NCI-H2081 treated with DMSO at 0.1 percent for 48 hours (cell line): Measurements from ENCODE around the gene BIRC2.
A peak's percentile ranks its signal among the peaks of the same experiment; 100 is the strongest.
"Not testable (repeated sequence)": the region's sequence is repeated elsewhere in the genome, so short reads cannot be mapped to it uniquely, and the experiment has no call there.

Experiments
- DNase-seq: peaks from one replicate; lab custom pipeline; 2025; lab: John Stamatoyannopoulos, UW

The BIRC2 gene

DNA sequence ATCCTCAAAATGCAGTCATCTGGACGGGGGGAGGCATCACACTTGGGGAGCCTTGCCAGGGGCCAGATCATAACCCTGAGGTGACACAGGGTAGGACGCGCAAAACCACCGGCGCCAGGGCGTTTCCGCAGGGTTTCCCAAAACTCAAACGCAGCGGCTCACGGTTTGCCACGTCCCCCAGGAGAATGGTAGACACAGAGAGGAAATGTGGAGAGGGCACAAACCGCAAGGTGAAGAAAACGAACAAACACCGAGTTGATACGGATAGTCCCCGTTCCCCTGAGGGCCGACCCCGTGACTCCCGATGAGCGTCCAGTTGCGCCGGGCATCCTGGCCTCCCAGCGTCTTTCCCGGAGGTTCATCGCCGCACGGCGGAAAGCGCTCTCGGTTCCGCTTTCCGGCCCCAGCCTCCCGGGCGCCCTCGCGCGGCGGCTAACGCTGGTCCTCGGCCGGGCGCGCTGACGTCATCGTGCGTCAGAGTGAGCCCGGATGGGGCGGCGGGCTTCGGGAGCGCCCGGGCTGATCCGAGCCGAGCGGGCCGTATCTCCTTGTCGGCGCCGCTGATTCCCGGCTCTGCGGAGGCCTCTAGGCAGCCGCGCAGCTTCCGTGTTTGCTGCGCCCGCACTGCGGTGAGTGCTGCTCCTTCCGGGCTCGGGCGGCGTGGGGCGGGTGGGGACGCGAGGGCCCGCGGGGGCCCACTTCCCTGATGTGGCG is at the start of gene BIRC2:
BIRC2 (plus strand) TSS at position 467 of the 714 bp plus-strand sequence. CDS start 2,641 bp downstream, outside the sequence.
- peak; percentile 54 for DNase-seq

DNA sequence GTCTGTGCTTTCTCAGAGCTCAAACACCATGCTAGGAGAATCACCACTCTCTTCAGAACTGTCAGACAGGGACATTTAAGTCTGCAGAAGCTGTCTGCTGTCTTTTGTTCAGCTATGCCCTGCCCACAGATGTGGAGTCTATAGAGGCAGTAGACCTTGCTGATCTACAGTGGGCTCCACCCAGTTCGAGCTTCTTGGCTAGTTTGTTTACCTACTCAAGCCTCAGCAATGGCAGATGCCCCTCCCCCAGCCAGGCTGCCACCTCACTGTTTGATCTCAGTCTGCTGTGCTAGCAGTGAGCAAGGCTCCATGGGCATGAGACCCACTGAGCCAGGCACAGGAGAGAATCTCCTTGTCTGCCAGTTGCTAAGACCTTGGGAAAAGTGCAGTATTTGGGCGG is 46.2 kb upstream of the BIRC2 start:
- DNase-seq, result not testable (repeated sequence)

DNA sequence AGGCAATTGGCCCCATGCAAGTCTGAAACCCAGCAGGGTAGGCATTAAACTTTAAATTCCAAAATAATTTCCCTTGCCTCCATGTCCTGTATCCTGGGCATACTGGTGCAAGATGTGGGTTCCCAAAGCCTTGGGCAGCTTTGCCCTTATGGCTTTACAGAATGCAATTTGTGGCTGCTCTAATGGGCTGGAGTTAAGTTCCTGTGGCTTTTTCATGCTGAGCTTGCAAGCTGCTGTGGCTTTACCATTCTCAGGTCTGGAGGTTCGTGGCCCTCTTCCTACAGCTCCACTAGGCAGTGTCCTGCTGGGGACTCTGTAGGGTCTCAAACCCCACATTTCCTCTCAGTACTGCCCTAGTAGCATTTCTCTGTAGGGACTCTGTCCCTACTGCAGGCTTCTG is 44.8 kb upstream of the BIRC2 start:
- no peak for DNase-seq

DNA sequence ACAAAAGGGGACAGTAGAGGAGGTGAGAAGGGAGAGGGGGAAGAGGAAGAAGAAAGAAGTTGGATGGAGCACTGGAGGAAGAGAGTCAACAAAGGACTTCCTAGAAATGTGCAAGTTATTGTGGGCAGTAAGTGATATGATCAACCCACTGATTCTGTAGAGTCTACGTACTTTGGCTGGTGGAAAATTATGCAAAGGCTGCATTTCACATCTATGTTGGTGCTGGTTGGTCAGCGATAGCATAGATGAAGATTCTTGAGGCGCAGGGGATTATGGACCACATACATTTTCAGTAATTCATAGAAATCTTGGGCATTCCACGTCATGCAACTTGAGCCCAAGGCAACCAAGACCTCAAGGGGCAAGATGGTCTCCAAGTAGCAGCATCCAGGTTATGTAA is 42.3 kb upstream of the BIRC2 start:
- no peak for DNase-seq

DNA sequence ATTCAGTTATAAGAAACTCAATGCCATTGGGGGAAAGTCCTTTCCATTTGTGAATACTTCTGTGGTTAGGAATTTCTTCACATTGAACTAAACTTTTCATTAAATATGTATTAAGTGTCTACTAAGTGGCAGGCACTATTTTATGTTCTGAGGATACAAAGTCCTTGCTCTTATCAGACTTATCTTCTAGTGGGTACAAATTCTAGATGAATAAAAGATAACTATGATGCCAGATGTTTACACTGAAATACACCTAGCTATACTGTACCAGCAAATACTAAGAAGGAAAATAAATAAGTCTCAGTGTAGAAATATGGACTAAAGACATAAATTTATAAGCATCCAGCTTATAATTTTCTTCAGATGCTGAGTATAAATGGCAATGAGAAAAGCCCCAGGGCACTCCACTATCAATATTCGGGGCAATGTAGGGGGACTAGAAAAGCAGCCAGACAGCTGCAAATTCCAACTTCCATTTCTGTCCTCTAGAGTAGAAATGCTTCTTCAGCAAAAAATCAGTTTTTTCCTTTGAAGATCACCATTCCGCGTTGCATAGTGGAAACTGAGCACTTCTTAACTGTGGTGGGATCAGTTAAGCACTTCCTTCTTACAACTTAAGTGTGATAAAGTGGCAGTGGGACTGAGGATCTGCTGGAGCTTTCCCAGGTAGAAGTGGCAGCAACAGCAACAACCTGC is 41.5 kb upstream of the BIRC2 start:
- DNase-seq, result no peak

DNA sequence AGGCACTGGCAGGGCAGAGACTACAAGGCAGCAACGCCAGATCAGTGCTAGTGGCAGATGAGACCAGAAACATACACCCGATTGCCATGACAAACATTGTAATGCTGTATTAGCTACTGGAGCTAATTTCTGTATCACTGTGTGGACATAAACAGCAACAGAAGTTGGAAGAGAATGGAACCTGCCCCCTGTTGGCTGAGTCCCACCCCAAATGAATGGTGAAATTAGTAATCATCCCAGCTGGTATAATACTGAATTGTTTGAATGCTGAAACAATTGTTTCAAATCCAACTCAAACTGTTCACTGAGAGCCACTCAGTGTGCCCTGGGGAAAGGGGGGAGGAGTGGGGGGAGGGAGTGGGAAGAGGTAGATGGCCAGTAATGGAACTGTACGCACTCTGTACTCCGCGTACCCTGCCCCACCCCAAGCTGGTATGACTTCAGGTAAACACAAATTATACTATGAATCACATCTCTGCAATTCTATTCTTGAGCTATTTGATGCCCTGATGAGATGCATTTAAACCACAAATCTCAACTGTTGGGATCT is 40.9 kb upstream of the BIRC2 start:
- DNase-seq, result no peak

DNA sequence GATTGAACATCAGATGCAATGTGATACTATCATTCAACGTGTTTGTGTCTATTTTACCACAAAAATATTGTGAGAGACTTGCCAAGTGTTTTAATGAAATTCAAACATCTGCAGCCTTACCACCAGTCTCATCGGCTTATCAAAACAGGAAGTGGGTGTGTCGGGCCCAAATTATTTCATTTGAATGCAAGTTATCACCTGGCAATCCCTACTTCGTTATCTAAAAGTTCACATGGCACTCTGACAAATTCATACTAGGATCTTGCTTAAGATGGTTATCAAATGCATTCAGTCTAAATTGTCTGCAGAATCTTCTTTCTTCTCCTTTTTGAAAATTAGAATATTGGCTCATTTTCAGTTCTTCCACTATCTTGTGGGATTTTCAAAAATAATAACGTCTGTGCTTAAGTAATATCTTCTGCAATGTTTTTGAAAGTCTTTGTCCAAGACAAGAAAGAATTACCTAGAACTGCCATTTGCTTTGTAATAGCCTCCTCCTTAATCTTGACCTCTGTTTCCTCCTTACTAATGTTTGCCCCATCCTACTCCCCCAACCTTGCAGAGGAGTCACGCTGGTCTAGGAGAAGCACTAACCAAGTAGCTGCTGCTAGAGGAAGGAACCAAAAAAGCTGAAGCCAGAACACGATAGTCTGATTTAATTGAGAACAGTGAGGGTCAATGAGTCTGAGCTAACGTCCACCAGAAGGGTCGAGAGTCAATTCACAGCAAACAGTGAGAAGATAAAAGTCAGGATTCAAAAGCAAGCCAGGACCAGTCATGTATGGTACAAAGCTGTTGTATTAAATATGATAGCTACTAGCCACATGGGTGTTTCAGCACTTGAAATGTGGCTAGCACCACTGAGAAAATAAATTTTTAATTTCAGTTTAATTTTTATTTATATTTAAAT is 39.9 kb upstream of the BIRC2 start:
- no peak for DNase-seq

DNA sequence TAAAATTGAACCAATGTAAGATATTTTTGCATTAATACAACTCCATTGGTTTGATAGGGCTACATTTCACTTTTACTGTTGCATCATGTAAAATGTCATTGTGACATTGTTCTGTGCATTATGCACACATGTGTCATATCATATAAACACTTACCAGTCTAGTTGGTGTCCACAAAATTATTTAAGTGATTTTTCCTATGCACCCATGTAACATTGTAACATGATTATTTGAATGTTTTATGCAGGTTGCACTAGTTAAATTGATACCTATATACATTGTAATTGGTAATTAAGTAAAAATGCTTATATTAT is 39.3 kb upstream of the BIRC2 start:
- DNase-seq, result no peak

DNA sequence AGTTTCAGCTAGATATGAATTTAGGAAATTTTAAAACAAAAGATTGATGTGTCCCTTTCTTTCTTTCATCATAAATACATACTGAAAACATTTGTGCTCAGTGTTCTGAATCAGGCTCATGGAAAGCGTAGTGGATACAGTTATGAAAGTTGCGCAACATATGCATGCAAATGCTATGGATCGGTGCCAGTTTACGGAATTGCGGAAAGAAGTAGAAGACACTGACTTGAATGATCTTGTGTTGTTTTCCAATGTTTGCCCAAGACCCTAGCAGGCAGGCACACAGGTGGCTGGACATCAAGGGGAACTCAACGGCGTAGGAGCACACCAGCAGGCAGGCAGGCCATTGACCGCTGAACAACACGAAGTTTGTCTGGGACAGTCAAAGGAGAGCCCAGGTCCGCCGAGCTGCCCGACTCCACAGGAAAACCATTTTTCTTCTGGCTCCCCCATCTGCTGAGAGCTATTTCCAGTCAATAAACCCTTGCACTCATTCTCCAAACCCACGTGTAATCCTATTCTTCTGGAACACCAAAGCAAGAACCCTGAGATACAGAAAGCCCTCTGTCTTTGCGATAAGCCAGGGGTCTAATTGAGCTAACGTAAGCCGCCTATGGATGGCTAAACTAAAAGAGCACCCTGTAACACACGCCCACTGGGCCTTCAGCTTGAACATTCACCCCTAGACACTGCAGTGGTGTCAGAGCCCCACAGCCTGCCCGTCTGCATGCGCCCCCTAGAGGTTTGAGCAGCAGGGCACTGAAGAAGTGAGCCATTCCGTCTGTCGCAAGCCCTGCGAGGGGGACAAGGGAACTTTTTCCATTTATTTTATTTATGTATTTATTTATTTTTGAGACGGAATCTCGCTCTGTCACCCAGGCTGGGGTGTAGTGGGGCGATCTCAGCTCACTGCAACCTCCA is 37.1 kb upstream of the BIRC2 start:
- DNase-seq, result no peak

DNA sequence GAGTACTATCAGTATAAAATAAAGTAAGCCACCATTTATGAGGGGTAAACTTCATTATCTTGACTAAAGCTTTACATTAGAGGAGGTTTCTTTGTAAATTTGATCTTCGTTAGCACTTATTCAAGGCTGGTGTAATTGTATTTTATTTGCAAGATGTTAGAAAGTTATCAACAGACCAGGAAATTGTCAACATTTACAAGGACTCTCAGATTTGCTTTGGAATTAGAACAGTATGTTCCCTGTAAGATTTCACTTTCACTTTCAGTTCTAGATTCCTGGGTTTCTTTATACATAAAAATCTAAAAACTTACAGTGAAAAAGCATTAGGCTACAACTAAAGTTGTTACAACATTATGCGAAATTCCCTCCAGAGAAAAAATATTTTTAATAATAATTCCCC is 34.3 kb upstream of the BIRC2 start:
- no peak for DNase-seq

DNA sequence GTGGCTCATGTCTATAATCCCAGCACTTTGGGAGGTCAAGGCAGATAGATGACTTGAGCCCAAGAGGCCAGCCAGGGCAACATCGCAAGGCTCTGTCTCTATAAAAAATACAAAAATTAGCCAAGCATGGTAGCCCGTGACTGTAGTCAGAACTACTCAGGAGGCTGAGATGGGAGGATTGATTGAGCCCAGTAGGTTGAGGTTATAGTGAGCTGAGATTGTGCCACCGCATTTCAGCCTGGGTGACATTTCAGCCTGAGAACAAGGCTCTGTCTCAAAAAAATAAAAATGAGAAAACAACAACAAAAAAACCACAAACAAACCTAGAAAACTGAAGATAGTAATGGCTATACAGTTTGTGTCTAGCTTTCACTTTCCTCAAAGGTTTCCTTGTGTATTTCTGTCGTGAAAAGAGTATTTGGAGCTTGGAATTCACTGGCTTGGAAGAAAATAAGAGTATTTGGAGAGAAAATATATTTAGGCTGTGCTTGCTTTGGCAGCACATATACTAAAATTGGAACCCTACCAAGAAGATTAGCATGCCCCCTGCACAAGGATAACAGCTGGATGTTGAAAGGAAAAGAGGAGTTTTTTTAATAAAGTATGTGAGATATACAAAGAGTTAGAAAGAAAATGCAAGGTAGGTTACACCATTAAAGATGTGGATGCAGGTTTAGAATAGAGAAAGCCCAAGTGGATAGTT is 33.6 kb upstream of the BIRC2 start:
- DNase-seq, result no peak

DNA sequence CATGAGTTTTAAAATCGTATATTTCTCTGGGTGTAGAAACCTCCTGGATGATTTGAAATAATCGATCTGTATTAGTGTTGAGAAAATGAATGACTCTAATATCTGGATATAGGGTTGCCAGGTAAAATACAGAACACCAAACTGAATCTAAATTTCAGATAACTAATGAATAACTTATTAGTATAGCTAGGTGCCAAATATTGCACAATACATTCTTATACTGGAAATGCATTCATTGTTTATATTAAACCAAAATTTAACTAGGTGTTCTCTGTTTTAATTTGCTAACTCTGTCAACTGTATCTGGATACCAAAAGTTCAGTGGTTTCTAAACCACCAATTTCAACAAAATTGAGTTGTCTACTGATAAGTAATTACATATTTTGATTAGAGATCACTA is 32.2 kb upstream of the BIRC2 start:
- no peak for DNase-seq

DNA sequence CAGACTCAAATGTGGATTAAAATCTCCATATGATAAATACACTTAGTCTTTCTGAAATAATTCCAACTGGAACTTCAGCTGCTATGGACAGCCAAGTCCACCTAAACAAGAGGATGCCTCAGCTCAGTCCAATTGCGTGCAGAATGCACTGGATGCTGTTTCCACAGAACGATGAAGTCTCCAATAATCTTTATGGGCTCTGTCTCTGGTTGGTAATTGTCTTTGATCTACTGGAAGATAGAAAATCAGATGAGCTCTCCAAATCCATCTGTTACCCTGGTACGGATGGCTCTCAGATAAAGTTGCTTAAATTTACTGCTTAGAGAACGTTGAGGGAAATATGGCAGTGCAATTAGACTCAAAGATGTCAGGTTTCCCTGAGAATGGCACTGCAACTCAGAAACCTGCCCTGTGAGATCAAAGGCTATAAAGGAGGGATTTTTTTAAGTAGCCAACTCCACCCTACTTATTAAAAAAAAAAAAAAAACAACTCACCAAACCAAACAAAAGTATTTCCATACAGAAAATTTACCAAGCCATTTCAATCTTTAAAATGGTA is 30.6 kb upstream of the BIRC2 start:
- no peak for DNase-seq

DNA sequence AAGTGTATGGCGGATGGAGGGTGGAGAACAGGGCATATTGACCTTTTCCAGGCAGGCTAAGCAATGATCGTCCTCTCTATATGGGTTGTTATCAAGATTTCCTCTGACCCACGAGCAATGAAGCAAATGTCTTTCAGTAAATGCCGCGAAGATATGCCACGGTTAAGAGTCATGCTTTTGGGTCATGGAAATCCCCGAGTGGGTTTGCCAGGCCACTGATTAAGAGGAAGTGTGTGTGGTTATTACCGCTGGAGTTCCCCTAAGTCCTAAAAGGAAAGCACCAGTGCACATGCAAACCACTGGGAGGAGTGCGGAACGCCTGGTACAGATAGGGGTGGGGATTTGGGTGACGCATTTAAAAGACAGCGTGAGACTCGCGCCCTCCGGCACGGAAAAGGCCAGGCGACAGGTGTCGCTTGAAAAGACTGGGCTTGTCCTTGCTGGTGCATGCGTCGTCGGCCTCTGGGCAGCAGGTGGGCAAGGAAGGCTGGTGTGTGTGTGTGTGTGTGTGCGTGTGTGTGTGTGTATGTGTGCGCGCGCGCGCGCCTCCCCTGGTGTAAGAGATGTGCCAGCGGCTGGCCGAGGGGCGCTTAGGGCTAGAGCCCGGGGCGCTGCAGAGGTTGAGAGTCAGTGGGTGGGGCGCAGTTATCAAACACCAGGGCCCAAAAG is 29.8 kb upstream of the BIRC2 start, which contains the start of gene BIRC3:
BIRC3 (plus strand) TSS at position 386 of the 669 bp plus-strand sequence. CDS start 7,026 bp downstream, outside the sequence.
- DNase-seq, result peak; percentile 78

DNA sequence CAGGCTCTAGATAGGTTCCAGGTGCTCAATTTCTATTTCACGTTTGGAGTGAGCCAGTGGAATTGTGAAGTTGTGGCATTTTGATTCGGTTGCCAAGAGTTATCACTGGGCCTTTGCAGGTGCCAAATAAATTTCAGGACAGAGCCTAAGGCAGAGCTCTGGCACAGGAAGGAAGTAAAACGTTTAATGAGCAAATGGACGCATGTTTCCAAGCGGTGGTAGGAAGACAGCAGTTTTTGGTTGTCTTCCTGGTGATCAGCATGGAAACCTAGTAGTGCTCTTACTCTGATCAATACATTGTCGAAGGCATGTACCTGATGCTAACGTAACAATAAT is 29.3 kb upstream of the BIRC2 start:
- DNase-seq, result no peak

DNA sequence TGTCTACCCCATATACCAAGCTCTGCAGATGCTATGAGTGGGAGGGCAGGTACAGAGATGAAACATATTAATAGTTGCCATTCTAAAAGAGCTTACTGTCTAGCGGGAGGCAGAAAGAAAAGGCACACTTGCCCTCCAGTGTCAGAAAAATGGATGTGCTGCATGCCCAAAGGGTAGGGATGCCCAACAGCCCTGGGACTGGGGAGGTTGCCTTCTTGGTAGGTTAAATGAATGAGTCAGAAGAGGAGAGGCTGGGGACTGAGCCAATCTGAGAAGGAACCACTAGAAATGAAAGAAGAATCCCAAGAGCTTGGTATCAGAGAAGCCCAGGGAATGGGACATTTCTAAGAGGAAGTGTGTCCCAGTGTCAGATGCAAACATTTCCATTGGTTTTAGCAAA is 28.5 kb upstream of the BIRC2 start:
- DNase-seq, result no peak

DNA sequence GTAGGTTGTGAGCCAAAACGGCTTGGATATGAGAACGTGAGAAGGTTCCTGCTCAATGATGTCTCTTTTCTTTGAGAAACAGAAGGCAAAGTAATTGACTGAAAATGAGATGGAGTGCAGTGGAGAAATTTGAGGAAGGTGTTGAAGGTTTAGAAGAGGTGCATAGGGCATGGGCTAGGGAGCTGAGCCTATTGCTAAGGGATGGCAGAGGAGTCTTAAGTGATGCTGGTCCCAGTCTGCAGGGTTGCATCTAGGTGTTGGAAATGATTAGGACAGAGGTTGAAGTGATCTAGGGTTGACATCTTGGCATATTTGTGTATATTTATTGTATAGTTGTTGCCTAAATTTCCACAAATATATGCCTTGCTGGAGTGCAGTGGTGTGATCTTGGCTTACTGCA is 27.5 kb upstream of the BIRC2 start:
- no peak for DNase-seq

DNA sequence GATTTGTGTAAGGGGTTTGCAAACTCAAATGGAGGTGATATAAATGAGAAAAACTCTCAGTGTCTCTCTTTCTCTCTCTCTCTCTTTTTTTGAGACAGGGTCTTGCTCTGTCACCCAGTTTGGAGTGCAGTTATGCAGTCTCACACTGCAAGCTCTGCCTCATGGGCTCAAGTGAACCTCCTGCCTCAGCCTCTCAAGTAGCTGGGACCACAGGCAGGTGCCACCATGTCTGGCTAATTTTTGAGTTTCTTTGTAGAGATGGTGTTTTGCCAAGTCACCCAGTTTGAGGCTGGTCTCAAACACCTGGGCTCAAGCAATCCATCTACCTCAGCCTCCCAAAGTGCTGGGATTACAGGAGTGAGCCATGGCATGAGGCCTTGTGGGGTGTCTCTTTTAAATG is 26.8 kb upstream of the BIRC2 start:
- no peak for DNase-seq

DNA sequence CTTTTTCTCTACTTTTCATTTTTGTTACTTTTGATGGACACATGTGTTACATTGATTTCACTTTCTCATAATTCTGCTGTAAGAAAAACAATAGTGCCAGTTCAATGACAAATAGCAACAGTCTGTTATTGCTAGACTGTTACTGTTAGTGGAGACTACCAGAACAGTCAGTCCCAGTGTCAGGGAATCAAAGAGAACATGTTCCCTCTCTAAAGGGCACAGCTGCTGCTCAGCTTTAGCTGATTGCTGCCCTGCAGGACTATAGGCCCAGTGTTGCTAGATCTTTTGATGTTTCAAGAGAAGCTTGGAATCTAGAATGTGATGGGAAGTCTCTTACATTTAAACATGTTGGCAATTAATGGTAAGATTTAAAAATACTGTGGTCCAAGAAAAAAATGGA is 26.3 kb upstream of the BIRC2 start:
- DNase-seq, result no peak

DNA sequence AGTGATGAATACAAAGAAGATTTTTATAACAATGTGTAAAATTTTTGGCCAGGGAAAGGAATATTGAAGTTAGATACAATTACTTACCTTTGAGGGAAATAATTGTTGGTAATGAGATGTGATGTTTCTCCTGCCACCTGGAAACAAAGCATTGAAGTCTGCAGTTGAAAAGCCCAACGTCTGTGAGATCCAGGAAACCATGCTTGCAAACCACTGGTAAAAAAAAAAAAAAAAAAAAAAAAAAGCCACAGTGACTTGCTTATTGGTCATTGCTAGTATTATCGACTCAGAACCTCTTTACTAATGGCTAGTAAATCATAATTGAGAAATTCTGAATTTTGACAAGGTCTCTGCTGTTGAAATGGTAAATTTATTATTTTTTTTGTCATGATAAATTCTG is 24.5 kb upstream of the BIRC2 start:
- no peak for DNase-seq
